ENCODE results near the gene PIAS4. TPM values are rescaled to one million over a fixed set of nuclear protein-coding genes. Genes with fewer than 3 reads are reported as not detected.

Gene PIAS4
- total and polyA plus RNA-seq, 2 of the 13 experiments (the other 11 are each of a cell fraction or from before 2014, with no cell fraction given), result 9.0 to 20.1 TPM

- TF ChIP-seq ZBTB49 (CRISPR knock-in tag; IDR thresholded peaks at IDR 0.05; ENCODE audit: borderline replicate concordance), result no peak
- TF ChIP-seq SIN3B (IDR thresholded peaks at IDR 0.05; ENCODE audit: low read length), result no peak
- TF ChIP-seq GABPB1 (CRISPR knock-in tag; IDR thresholded peaks at IDR 0.05), result peak; percentile 63; the same call in 1 of the 2 replicates
- no peak for TF ChIP-seq ZNF616 (CRISPR knock-in tag; IDR thresholded peaks at IDR 0.05; ENCODE audit: low read depth)
- no peak for TF ChIP-seq NONO (IDR thresholded peaks at IDR 0.05)
- peak; percentile 23; the same call in 1 of the 2 replicates for TF ChIP-seq NONO (CRISPR knock-in tag; conservative IDR thresholded peaks at IDR 0.05)
- no peak for TF ChIP-seq KDM4B (CRISPR knock-in tag; IDR thresholded peaks at IDR 0.05)
- peak; percentile 75 for TF ChIP-seq ZNF446 (CRISPR knock-in tag; IDR thresholded peaks at IDR 0.05)
- TF ChIP-seq KAT7 (CRISPR knock-in tag; IDR thresholded peaks at IDR 0.05; ENCODE audit: borderline replicate concordance), result no peak
- no peak for TF ChIP-seq SRF (IDR thresholded peaks at IDR 0.05; ENCODE audit: low read depth, low read length)
- no peak for TF ChIP-seq ZNF432 (CRISPR knock-in tag; IDR thresholded peaks at IDR 0.05; ENCODE audit: borderline replicate concordance)
- TF ChIP-seq, protein P1, sequence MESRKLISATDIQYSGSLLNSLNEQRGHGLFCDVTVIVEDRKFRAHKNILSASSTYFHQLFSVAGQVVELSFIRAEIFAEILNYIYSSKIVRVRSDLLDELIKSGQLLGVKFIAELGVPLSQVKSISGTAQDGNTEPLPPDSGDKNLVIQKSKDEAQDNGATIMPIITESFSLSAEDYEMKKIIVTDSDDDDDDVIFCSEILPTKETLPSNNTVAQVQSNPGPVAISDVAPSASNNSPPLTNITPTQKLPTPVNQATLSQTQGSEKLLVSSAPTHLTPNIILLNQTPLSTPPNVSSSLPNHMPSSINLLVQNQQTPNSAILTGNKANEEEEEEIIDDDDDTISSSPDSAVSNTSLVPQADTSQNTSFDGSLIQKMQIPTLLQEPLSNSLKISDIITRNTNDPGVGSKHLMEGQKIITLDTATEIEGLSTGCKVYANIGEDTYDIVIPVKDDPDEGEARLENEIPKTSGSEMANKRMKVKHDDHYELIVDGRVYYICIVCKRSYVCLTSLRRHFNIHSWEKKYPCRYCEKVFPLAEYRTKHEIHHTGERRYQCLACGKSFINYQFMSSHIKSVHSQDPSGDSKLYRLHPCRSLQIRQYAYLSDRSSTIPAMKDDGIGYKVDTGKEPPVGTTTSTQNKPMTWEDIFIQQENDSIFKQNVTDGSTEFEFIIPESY (CRISPR knock-in tag; IDR thresholded peaks at IDR 0.05), result no peak
- TF ChIP-seq ZNF225 (CRISPR knock-in tag; IDR thresholded peaks at IDR 0.05), result 0 out of 2 replicates have a peak, but pooled peaks have one; percentile 30
- 0 out of 2 replicates have a peak, but pooled peaks have one; percentile 48 for TF ChIP-seq ZFYVE20 (CRISPR knock-in tag; IDR thresholded peaks at IDR 0.05; ENCODE audit: borderline replicate concordance, low read depth)
- no peak for TF ChIP-seq DBP (CRISPR knock-in tag; IDR thresholded peaks at IDR 0.05; ENCODE audit: not compliant biosample characterization)
- peak; percentile 47; the same call in 1 of the 2 replicates for TF ChIP-seq EEA1 (CRISPR knock-in tag; IDR thresholded peaks at IDR 0.05; ENCODE audit: borderline replicate concordance)
- no peak for TF ChIP-seq U2AF2 (IDR thresholded peaks at IDR 0.05; ENCODE audit: low read depth, low read length)
- no peak for TF ChIP-seq TCF12 (IDR thresholded peaks at IDR 0.05)
- TF ChIP-seq TCF12 (CRISPR knock-in tag; IDR thresholded peaks at IDR 0.05), result 0 out of 2 replicates have a peak, but pooled peaks have one; percentile 72
- TF ChIP-seq RBFOX2 (IDR thresholded peaks at IDR 0.05; ENCODE audit: low read depth, low read length), result peak; percentile 88
- TF ChIP-seq FOSL2 (CRISPR knock-in tag; IDR thresholded peaks at IDR 0.05), result peak; percentile 5; the same call in 1 of the 2 replicates
- peak; percentile 27; the same call in 1 of the 2 replicates for TF ChIP-seq ZSCAN21 (CRISPR knock-in tag; IDR thresholded peaks at IDR 0.05; ENCODE audit: borderline replicate concordance)
- TF ChIP-seq PLSCR1 (CRISPR knock-in tag; IDR thresholded peaks at IDR 0.05; ENCODE audit: borderline replicate concordance), result no peak
Observed at GRCh38 chr19:4064496-4065260, 57.1 kb downstream of the PIAS4 start (continued).

Data from HepG2 (cell line).